ENCODE data around the gene ADD1. TPM values are rescaled to one million over a fixed set of nuclear protein-coding genes. Genes with fewer than 3 reads are reported as not detected.
A peak's percentile ranks its signal among the peaks of the same experiment; 100 is the strongest.

ADD1 gene
- total and polyA plus RNA-seq, 2 donors (not counting 1 experiment from before 2014, with no cell fraction given), result 164 to 171 TPM

- peak overlapping the region in 2 of 4 experiments; percentile 5 to 37 for H3K4me3 ChIP-seq (replicated peaks in 1 of 4; ENCODE audit: control extremely low read depth in 1 of 4, insufficient read depth in 1 of 4, low read depth in 3 of 4, low read length in 4 of 4)
- peak overlapping the region; percentile 63 for H2AFZ ChIP-seq (ENCODE audit: low read length)
These were observed 5.6 kb upstream of the ADD1 start for GRCh38 chr4:2837904-2838496.

GRCh38 chr4:2839060-2839459, 4.6 kb upstream of the ADD1 start:
- H3K4me1 ChIP-seq (ENCODE audit: control insufficient read depth, extremely low read depth, insufficient read depth, low read length), result peaks cover 9% of the 10 kb centered on the region

More at GRCh38 chr4:2837904-2838496, 5.6 kb upstream of the ADD1 start:
- no peak overlapping the region for H3K9ac ChIP-seq (ENCODE audit: insufficient read depth, low read length)
- no peaks in the 10 kb centered on the region for H3K9me3 ChIP-seq (ENCODE audit: control insufficient read depth, insufficient read depth, low read depth, low read length)
- no peaks in the 10 kb centered on the region for H3K27me3 ChIP-seq (ENCODE audit: control insufficient read depth, insufficient read depth, low read length)
- H3K79me2 ChIP-seq (ENCODE audit: control insufficient read depth, insufficient read depth, low read length), result peaks cover 1% of the 10 kb centered on the region
- H4K20me1 ChIP-seq (ENCODE audit: control insufficient read depth, extremely low read depth, insufficient read depth, low read length), result no peaks in the 10 kb centered on the region
- TF ChIP-seq EZH2 (IDR thresholded peaks at IDR 0.05; ENCODE audit: low read length, missing control alignments) (no peak), CTCF (conservative IDR thresholded peaks at IDR 0.05 in 1 of 2, IDR thresholded peaks at IDR 0.05 in 1 of 2; ENCODE audit: low read depth in 1 of 2, low read length in 2 of 2) (no peak)
- H3K36me3 ChIP-seq (ENCODE audit: control insufficient read depth, insufficient read depth, low read length), result peaks cover 10% of the 10 kb centered on the region
- peak overlapping the region; percentile 43 for H3K27ac ChIP-seq (ENCODE audit: insufficient read depth, low read length)
- peaks cover 9% of the 10 kb centered on the region for H3K4me1 ChIP-seq (ENCODE audit: control insufficient read depth, extremely low read depth, insufficient read depth, low read length)
- H3K4me2 ChIP-seq (ENCODE audit: extremely low read depth, insufficient read depth, low read length), result peak overlapping the region; percentile 75
- DNase-seq (ENCODE audit: low read depth in 2 of 2), result peak; percentile 37 to 59

More at GRCh38 chr4:2839060-2839459, 4.6 kb upstream of the ADD1 start:
- Histone ChIP-seq H3K9me3 (ENCODE audit: control insufficient read depth, insufficient read depth, low read depth, low read length) (no peaks in the 10 kb centered on the region), H3K4me2 (ENCODE audit: extremely low read depth, insufficient read depth, low read length) (no peak overlapping the region), H3K36me3 (ENCODE audit: control insufficient read depth, insufficient read depth, low read length) (peaks cover 10% of the 10 kb centered on the region), H3K27me3 (ENCODE audit: control insufficient read depth, insufficient read depth, low read length) (no peaks in the 10 kb centered on the region), H2AFZ (ENCODE audit: low read length) (no peak overlapping the region), H3K9ac (ENCODE audit: insufficient read depth, low read length) (no peak overlapping the region), H4K20me1 (ENCODE audit: control insufficient read depth, extremely low read depth, insufficient read depth, low read length) (no peaks in the 10 kb centered on the region), H3K27ac (ENCODE audit: insufficient read depth, low read length) (no peak overlapping the region), H3K79me2 (ENCODE audit: control insufficient read depth, insufficient read depth, low read length) (peaks cover 2% of the 10 kb centered on the region), H3K4me3 (replicated peaks in 1 of 4; ENCODE audit: control extremely low read depth in 1 of 4, insufficient read depth in 1 of 4, low read depth in 3 of 4, low read length in 4 of 4) (no peak overlapping the region)
- TF ChIP-seq EZH2 (IDR thresholded peaks at IDR 0.05; ENCODE audit: low read length, missing control alignments) (no peak), CTCF (conservative IDR thresholded peaks at IDR 0.05 in 1 of 2, IDR thresholded peaks at IDR 0.05 in 1 of 2; ENCODE audit: low read depth in 1 of 2, low read length in 2 of 2) (no peak)
- DNase-seq (ENCODE audit: low read depth in 2 of 2), result no peak

Measured in fibroblast of lung (primary cell).